Activated CD4-positive, alpha-beta T cell treated with anti-CD3 and anti-CD28 coated beads for 4 hours (primary cell): ENCODE data around the gene MAS1L.
"Not testable (repeated sequence)": the region's sequence is repeated elsewhere in the genome, so short reads cannot be mapped to it uniquely, and the experiment has no call there.

Experiments
- DNase-seq, 2 donors: peaks; one replicate each; pipeline ENCODE4 v3.0.0-alpha.2; 2020

The MAS1L gene

GRCh38 chr6:29478740-29479139, 9.0 kb downstream of the MAS1L start:
- DNase-seq = no peak

- no peak for DNase-seq
These were observed 9.8 kb downstream of the MAS1L start for GRCh38 chr6:29477923-29478450.

- DNase-seq = no peak
These were observed 12.8 kb downstream of the MAS1L start for GRCh38 chr6:29474996-29475395.

GRCh38 chr6:29466241-29466640, 21.5 kb downstream of the MAS1L start:
- no peak for DNase-seq

- DNase-seq = no peak
These were observed 22.0 kb downstream of the MAS1L start for GRCh38 chr6:29465801-29466200.

- no peak for DNase-seq
These were observed 22.5 kb downstream of the MAS1L start for GRCh38 chr6:29465279-29465678.

- no peak for DNase-seq
These were observed 25.7 kb downstream of the MAS1L start for GRCh38 chr6:29462022-29462421.

GRCh38 chr6:29461021-29461814, 26.5 kb downstream of the MAS1L start:
- DNase-seq = no peak

- DNase-seq = no peak
These were observed 30.8 kb downstream of the MAS1L start, which contains the start of the genes OR11A1 and OR2H1 for GRCh38 chr6:29456971-29457370. TSS of gene OR11A1 (minus strand) at chr6:29457071. CDS start at chr6:29427641, 29,430 bp downstream. TSS of gene OR2H1 (plus strand) at chr6:29457155. CDS start at chr6:29461770, 4,615 bp downstream.

- no peak for DNase-seq
These were observed 36.1 kb downstream of the MAS1L start for GRCh38 chr6:29451471-29452193.

- DNase-seq = no peak
These were observed 40.1 kb downstream of the MAS1L start for GRCh38 chr6:29447670-29448069.

GRCh38 chr6:29444031-29444430, 43.7 kb downstream of the MAS1L start:
- DNase-seq = not testable (repeated sequence)

- no peak for DNase-seq
These were observed 45.0 kb downstream of the MAS1L start for GRCh38 chr6:29442719-29443118.

GRCh38 chr6:29439006-29439405, 48.8 kb downstream of the MAS1L start, which contains the start of gene OR10C1:
TSS of gene OR10C1 (plus strand) at chr6:29439306. CDS start at chr6:29440016, 710 bp downstream.
- DNase-seq = no peak

GRCh38 chr6:29436730-29437129, 51.0 kb downstream of the MAS1L start:
- not testable (repeated sequence) for DNase-seq
